Brain microvascular endothelial cell (primary cell): ENCODE data around the gene JPH4.

Source experiments
- DNase-seq: peaks from one replicate; pipeline ENCODE4 v3.0.0-alpha.2; 2020
- H3K27ac ChIP-seq: fragments of 250-450 bp; sonication (Bioruptor Pico); 2 replicates; pipeline ENCODE4 v1.5.1; 2020; ENCODE audit warnings: mild to moderate bottlenecking, moderate library complexity
- H3K27me3 ChIP-seq: fragments of 250-450 bp; sonication (Bioruptor Pico); replicated peaks from 2 replicates; pipeline ENCODE4 v1.5.1; 2020; ENCODE audit warnings: mild to moderate bottlenecking
- H3K36me3 ChIP-seq: fragments of 250-450 bp; sonication (Bioruptor Pico); replicated peaks from 2 replicates; pipeline ENCODE4 v1.5.1; 2020; ENCODE audit warnings: mild to moderate bottlenecking
- H3K4me3 ChIP-seq: 2 replicates; pipeline ENCODE4 v1.5.1; 2011; ENCODE audit warnings: low read depth, mild to moderate bottlenecking, control low read depth, low read length, moderate library complexity
- in situ Hi-C: cut with HindIII; loops from 2 replicates; pipeline ENCODE4 v1.10.0; 2017; ENCODE audit warnings: low sequenced_read_pairs, low pct_ligation_motif_present
- TF ChIP-seq, protein P1 (sequence below): IDR thresholded peaks from 2 replicates; pipeline ENCODE4 v1.5.1; 2011; ENCODE audit warnings: low read depth, mild to moderate bottlenecking, moderate library complexity, low read length, control low read depth, inconsistent platforms; ENCODE audit errors: missing control alignments

The JPH4 gene

DNA sequence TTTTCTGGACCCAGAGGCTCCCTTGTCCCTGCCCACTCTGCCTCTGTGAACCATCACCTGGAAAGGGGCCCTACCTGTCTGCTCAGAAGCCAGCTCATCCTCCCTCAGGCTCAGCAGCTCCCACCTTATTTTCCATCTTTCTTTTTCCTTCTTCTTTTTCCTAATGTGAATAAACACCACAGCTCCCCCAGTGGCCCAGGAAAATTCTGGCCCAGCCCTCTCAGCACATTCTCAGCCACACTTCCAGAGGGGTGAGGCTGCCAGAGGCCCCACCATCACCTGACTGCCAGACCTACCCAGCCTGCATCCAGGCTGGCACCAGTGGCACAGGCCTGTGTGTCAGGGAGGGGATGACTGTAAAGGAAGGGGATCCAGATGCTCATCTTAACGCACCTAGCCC is 50.0 kb downstream of the JPH4 start:
- no peaks in the 10 kb centered on the region for H3K36me3 ChIP-seq
- H3K4me3 ChIP-seq: no peak overlapping the region
- DNase-seq: no peak

DNA sequence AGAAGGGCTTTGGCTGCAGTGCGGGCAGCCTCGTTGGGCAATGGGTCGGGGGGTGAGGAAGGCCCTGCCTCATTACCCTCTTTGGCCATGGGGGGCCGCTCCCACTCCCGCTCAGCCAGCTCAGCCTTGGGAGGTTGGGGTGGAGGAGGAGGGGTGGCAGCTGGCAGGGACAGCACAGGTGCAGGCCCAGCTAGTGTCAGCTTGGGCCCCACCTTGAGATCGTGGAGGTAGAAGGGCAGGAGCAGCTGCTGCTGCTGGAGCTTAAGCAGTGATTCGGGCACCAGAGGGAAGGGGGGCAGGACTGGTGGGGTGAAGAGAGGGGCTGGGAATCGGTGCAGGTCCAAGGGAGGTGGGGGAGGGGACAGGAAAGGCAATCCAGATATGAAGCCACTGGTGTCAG is 53.0 kb downstream of the JPH4 start:
- DNase-seq: no peak
- TF ChIP-seq, protein P1, sequence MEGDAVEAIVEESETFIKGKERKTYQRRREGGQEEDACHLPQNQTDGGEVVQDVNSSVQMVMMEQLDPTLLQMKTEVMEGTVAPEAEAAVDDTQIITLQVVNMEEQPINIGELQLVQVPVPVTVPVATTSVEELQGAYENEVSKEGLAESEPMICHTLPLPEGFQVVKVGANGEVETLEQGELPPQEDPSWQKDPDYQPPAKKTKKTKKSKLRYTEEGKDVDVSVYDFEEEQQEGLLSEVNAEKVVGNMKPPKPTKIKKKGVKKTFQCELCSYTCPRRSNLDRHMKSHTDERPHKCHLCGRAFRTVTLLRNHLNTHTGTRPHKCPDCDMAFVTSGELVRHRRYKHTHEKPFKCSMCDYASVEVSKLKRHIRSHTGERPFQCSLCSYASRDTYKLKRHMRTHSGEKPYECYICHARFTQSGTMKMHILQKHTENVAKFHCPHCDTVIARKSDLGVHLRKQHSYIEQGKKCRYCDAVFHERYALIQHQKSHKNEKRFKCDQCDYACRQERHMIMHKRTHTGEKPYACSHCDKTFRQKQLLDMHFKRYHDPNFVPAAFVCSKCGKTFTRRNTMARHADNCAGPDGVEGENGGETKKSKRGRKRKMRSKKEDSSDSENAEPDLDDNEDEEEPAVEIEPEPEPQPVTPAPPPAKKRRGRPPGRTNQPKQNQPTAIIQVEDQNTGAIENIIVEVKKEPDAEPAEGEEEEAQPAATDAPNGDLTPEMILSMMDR: no peak
- Histone ChIP-seq H3K36me3 (no peaks in the 10 kb centered on the region), H3K27ac (no peak overlapping the region), H3K4me3 (no peak overlapping the region), H3K27me3 (no peaks in the 10 kb centered on the region)
- in situ Hi-C loops: no loop called here

More for the DNA sequence above, 50.0 kb downstream of the JPH4 start:
- H3K27me3 ChIP-seq: no peaks in the 10 kb centered on the region
- H3K27ac ChIP-seq: no peak overlapping the region
- TF ChIP-seq, protein P1: peak; percentile 56
- in situ Hi-C loops: no loop called here

DNA sequence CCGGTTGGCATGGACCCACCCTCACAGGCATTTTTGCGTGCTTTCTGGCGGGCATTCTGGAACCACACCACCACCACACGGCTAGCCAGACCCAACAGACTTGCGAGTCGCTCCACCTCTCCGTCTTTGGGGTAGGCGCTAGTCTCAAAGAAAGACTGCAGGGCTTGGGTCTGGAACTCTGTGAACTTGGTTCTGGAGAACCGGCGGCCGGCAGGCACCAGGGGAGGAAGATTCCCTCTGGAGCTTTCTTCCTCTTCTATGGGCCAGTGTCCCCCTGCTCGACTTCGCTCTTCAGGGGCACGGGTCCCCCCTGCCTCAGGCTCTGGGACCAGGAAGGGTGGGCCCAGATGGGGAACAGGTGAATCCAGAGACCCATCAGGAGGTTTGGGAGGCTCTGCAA is 53.6 kb downstream of the JPH4 start:
- TF ChIP-seq, protein P1: no peak
- no peak for DNase-seq
- no peaks in the 10 kb centered on the region for H3K36me3 ChIP-seq

DNA sequence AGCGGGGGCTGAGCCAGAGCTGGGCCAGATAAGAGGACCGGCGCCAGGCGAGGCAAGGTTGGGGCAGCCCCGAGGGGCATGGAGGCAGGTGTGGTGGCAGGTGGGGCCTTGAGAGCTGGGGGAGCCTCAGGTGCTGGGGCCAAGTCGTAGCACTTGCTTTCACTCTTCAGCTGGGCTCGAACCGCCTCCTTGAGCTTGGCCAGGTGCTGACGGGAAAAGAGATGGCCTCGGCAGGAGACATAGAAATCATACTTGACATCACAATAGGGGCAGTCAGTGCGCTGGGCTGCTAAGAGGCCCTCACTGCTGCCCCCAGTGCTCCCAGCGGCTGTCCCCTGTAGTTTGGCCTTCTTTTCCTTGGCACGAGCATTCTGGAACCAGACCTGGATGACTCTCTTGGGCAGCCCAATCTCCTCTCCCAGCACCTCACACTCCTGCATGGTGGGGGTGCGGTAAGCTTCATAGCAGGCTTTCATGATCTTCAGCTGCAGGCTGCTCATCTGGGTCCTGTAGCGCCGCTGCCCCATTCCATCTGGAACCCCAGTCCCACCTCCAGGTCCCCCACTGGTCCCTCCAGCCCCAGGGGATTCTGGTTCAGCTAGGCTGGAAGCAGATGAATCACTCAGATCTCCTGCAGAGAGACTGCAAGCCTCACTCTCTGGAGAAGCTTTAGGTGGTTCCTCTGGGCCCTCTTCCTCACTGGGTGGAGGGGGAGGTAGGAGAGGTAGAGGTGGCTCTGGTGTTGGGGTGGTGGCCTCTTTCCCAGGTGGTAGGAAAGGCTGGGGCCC is 55.2 kb downstream of the JPH4 start:
- in situ Hi-C loops: no loop called here
- H3K27me3 ChIP-seq: no peaks in the 10 kb centered on the region
- no peak overlapping the region for H3K4me3 ChIP-seq
- no peak for DNase-seq
- no peaks in the 10 kb centered on the region for H3K36me3 ChIP-seq
- H3K27ac ChIP-seq: no peak overlapping the region
- TF ChIP-seq, protein P1: no peak

More for the DNA sequence above, 53.6 kb downstream of the JPH4 start:
- no peaks in the 10 kb centered on the region for H3K27me3 ChIP-seq
- in situ Hi-C loops: no loop called here
- no peak overlapping the region for H3K4me3 ChIP-seq
- H3K27ac ChIP-seq: no peak overlapping the region

DNA sequence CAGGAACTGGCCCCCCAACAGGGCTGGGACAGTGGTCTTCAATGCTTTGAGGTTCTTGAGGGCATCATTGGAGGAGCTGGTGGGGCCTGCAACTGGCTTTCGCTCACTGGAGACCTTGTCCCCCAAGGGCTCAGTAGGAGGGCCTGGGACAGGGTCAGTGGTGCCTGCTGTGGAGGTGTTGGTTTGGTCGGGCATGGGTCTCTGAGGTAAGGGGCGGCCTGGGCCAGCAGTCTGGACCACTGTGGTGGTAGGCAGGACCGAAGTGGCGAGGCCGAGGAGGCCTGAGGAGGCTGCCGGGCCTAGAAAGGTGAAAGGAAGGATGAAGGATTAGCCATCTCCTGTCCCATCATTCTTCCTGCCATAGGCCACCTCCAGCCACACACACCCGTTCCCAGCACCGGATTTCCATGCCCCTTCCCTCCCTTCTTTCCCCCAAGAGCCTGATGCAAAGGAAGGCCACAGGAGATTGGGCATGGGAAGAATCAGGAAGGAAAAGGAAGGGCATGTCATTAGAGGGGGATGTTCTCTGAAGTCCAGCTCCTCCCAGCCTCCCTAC is 55.9 kb downstream of the JPH4 start:
- no peaks in the 10 kb centered on the region for H3K36me3 ChIP-seq
- no peak for DNase-seq
- H3K27me3 ChIP-seq: no peaks in the 10 kb centered on the region
- in situ Hi-C loops: no loop called here
- H3K27ac ChIP-seq: no peak overlapping the region
- TF ChIP-seq, protein P1: no peak
- no peak overlapping the region for H3K4me3 ChIP-seq
